Measurements from ENCODE around the gene ATF7.

ATF7 gene

GRCh38 chr12:53502983-53503728 is 123.0 kb downstream of the ATF7 start:
- DNase-seq (ENCODE audit: low read depth in 2 of 3, low spot score in 2 of 3): no peak

DNA sequence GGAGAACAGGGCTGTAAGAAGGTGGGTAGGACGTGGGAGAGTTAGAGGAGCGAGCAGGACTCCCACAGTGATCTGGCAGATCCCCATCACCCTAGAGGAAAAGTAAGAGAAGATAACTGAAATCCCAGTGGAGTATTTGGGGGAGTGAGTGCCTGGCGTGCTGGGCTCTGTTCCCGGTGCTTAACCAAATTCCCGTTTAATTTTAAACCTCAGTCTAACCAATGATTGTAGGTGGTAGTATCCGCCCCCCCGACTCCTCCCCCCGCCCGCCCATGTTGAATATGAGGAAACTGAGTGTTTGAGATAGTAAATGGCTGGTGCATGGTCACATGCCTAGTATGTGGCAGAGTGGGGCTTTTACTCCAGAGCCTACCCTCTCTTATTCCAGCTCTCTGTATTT is 123.9 kb downstream of the ATF7 start:
- DNase-seq (ENCODE audit: low read depth in 2 of 3, low spot score in 2 of 3): no peak

DNA sequence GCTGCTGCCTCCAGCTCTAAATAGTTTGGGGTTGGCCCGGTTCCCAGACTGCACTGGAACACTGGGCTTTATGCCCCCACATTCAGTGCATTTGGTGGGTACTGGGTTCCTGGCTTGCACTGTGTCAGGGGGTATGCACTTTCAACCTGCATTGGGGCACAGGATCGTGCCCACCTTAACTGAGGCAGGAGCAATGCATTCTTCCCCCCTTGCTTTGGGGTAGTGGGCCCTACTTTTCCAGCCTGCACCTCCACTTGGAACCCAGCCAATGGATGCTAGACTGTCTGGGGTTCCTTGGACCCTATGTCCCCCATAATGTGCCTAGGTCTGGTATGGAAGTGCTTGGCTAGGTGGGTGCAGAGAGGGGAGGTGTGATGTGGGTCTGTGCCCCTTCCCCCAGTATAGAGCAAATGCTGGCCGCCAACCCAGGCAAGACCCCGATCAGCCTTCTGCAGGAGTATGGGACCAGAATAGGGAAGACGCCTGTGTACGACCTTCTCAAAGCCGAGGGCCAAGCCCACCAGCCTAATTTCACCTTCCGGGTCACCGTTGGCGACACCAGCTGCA is 124.5 kb downstream of the ATF7 start:
- no peak for DNase-seq (ENCODE audit: low read depth in 2 of 3, low spot score in 2 of 3)

GRCh38 chr12:53500776-53501614 is 125.2 kb downstream of the ATF7 start, which contains the start of gene TARBP2:
Gene TARBP2 (plus strand): TSS chr12:53501283. CDS start chr12:53501409, 126 bp downstream.
- DNase-seq (ENCODE audit: low read depth in 2 of 3, low spot score in 2 of 3): peak; percentile 91 to 95 (median 94)

GRCh38 chr12:53500142-53500775 is 125.9 kb downstream of the ATF7 start:
- no peak for DNase-seq (ENCODE audit: low read depth in 2 of 3, low spot score in 2 of 3)

GRCh38 chr12:53499266-53500141 is 126.7 kb downstream of the ATF7 start, which contains the start of gene MAP3K12:
Gene MAP3K12 (minus strand): TSS chr12:53499458. CDS start chr12:53487391, 12,067 bp downstream.
- peak in 1 of 3 experiments; percentile 50 for DNase-seq (ENCODE audit: low read depth in 2 of 3, low spot score in 2 of 3)

DNA sequence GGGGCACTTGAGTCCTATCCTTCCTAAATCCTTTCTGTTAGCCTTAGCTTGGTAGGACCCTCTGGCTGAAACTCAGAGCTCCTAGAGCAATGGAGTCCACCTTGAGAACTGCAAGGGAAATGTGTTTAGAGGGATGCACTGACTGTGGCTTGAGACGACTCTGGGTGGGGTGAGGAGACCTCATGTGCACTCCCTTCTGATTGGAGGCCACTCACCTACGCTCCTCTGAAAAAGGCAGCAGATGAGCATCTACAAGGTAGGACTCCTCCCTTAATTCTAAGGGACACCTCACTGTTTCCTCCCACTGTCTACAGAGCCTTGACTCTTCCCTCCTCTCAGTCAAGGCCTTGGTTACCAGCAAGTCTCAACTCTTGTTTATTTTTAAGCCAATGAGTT is 127.9 kb downstream of the ATF7 start:
- no peak for DNase-seq (ENCODE audit: low read depth in 2 of 3, low spot score in 2 of 3)

- no peak for DNase-seq (ENCODE audit: low read depth in 2 of 3, low spot score in 2 of 3)
Measured at GRCh38 chr12:53497461-53497860, 128.7 kb downstream of the ATF7 start.

GRCh38 chr12:53496752-53497032 is 129.5 kb downstream of the ATF7 start:
- no peak for DNase-seq (ENCODE audit: low read depth in 2 of 3, low spot score in 2 of 3)

DNA sequence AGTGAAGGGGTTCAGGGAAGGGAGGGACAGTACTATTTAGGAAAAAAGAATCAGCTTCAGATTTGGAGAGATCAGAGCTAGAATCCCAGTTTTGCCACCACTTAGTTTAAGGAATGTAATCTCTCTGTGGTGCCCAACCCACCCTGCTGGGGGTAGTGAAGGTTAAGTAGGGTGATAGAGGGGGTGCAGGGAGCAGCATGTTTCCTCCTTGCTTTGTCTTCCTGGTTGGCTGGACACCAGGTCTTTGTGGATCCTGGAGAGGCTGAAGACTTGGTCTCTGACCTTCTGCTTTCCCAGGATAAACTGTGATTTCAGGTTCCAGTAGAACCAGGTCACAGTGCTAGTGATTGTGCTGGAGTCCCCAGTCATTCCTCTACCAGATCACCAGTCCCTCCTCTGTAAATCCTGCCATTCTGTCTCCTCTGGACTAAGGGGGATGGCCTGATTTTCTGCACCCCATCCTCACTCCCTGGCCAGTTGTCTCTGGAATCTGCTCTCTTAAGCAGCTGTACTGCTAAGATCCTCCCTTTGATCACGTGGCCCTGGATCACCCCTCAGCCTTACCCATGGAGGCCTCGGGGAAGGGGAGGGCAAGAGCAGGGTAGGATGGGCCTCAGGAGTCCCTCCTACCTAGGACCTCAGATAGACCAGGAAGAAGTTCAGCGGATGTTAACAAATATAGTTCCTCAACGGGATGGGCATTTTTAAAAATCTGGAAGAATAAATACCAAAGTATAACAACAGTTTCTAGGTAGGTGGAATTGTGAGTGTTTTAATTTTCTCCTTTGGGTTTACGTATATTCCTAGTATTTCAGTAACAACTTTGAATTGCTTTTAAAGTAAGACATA is 130.1 kb downstream of the ATF7 start:
- no peak for DNase-seq (ENCODE audit: low read depth in 2 of 3, low spot score in 2 of 3)

- DNase-seq (ENCODE audit: low read depth in 2 of 3, low spot score in 2 of 3): no peak
Measured at GRCh38 chr12:53493610-53494391, 132.4 kb downstream of the ATF7 start.

GRCh38 chr12:53492830-53493609 is 133.2 kb downstream of the ATF7 start:
- peak; percentile 66 to 71 (median 70) for DNase-seq (ENCODE audit: low read depth in 2 of 3, low spot score in 2 of 3)

DNA sequence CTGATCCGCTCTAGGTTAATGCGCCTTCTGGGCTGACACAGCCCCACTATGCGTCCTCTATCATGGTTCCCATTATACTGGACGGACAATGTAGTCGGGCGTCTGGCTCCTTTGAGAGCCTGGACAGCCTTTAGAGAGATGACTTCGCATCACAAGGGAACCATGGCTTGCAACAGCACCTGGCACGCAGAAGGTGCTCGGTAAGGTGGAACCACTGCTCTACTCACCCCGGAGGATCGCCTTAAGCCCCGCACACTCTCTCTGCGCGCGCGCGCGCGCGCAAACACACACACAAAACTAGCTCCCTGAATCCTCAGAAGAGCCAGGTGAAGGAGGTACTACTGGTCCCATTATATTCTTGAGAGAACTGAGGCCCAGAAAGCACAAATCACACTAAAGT is 134.0 kb downstream of the ATF7 start:
- no peak for DNase-seq (ENCODE audit: low read depth in 2 of 3, low spot score in 2 of 3)

GRCh38 chr12:53489242-53489864 is 136.8 kb downstream of the ATF7 start:
- no peak for DNase-seq (ENCODE audit: low read depth in 2 of 3, low spot score in 2 of 3)

- no peak for DNase-seq (ENCODE audit: low read depth in 2 of 3, low spot score in 2 of 3)
Measured at GRCh38 chr12:53486736-53487487, 139.3 kb downstream of the ATF7 start.

DNA sequence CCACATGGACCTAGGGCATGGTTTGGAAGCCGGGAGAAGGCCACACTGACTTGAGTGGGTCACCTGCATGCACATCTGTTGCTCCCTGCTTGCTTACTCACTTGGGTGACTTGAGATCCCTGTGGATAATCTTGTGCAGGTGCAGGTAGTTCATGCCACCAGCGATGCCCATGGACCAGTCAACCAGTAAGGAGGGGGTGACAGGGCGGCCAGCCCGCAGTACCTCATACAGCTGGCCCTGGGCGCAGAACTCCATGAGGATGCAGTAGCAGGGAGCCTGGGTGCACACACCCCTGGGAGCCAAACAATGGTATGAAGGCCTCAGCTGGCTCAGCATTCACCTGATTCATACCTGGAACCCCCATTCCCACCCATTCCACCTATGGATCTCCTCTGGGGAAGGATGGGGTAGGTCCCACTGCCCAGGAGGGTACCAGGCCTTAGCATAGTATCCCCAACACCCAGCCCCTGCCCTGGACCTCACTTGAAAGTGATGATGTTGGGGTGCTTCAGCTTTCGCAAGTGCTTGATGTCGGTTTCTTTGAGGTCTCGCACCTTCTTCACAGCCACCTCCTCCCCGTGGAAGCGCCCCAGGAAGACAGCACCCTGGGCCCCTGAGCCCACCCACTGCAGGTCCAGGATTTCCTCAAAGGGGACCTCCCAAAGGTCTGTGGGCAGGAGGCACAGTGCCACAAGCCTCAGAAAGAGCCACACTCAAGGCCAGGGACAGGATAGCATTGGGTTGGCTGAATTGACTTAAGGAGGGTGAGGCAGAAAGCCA is 140.0 kb downstream of the ATF7 start:
- no peak for DNase-seq (ENCODE audit: low read depth in 2 of 3, low spot score in 2 of 3)

Measured in activated CD8-positive, alpha-beta memory T cell treated with anti-CD3 and anti-CD28 coated beads for 48 hours (primary cell).